ENCODE data around the gene LRP1B. TPM values are rescaled to one million over a fixed set of nuclear protein-coding genes. Genes with fewer than 3 reads are reported as not detected.

LRP1B gene
- total RNA-seq, 4 donors from 2014 or later: 1.2 to 3.3 (median 2.6) TPM

GRCh38 chr2:140183056-140183765 lies 1947.6 kb downstream of the LRP1B start:
- TF ChIP-seq EP300 (IDR thresholded peaks at IDR 0.05) (no peak), POLR2A (IDR thresholded peaks at IDR 0.05) (no peak), CTCF (IDR thresholded peaks at IDR 0.05) (no peak)
- 78% methylated on average over 6 of the region's 6 CpGs for WGBS, 2 donors
- Histone ChIP-seq H3K4me1 (no peaks in the 10 kb centered on the region), H3K4me3 (no peak overlapping the region), H3K36me3 (no peaks in the 10 kb centered on the region), H3K27me3 (no peaks in the 10 kb centered on the region), H3K9me3 (no peaks in the 10 kb centered on the region), H3K27ac (no peak overlapping the region)
- no peak for DNase-seq (ENCODE audit: low spot score in 2 of 2)

Small RNAs within 50 kb of the gene (small RNA-seq; reads per million reads assigned to genes)
- gene AC068287.1: not detected
- gene MTCO1P44: not detected
- not detected for gene RF00019
- not detected for gene RF02271
- gene RNU6-904P: not detected

All from tibial nerve (tissue), 4 donors.